Kidney tubule cell (primary cell): ENCODE results near the gene SUCO.

Source experiments
- DNase-seq: peaks from one replicate; pipeline ENCODE4 v3.0.0-alpha.2; 2018; ENCODE audit warnings: low spot score

The SUCO gene

DNA sequence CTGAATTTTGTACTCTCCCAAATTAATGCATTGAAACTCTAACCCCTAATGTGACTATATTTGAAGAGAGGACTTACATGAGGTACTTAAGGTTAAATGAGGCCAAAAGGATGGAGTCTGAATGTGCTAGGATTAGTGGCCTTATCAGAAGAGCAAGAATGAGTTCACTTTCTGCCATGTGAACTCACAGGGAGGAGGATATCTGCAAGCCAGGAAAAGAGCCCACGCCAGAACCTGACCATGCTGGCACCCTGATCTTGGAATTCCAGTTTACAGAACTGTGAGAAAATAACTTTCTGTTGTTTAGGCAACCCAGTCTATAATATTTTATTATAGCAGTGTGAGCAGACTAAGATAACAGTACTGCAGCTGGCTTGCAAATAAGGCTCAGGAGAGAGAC is 113.7 kb downstream of the SUCO start:
- DNase-seq = no peak

- DNase-seq = no peak
These were observed 114.2 kb downstream of the SUCO start for GRCh38 chr1:172647110-172647564.

- DNase-seq = no peak
These were observed 115.0 kb downstream of the SUCO start for GRCh38 chr1:172647987-172648386.

DNA sequence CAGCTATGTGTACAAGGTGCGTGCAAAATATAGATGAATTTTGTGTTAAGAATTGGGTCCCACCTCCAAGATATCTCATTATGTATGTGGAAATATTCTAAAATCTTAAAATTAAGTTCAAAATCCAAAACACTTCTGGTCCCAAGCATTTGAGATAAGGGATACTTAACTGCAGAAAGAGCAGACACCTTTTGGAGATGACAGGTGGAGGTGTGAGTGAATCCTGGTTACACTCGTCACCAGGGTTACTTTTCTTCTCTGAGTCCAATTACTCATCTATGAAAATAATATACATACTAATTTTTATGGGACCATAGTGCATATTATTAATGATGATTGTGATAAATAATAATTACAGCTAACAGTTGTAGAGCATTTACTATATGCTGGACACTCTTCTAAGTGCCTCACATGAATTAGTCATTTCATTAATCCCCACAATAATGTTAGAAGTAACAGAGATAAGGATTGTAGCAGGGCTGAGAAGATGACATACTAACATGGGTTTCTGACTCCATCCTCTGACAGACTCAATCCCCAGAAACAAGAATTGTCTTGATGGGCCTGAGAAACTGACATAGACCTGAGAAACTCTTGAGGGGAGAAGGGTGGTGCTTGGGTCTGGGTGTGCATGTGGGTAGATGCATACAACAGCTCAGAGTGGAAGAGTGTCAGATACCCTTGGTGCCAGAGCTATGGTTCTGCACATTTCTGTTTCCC is 117.7 kb downstream of the SUCO start:
- peak; percentile 22 for DNase-seq

DNA sequence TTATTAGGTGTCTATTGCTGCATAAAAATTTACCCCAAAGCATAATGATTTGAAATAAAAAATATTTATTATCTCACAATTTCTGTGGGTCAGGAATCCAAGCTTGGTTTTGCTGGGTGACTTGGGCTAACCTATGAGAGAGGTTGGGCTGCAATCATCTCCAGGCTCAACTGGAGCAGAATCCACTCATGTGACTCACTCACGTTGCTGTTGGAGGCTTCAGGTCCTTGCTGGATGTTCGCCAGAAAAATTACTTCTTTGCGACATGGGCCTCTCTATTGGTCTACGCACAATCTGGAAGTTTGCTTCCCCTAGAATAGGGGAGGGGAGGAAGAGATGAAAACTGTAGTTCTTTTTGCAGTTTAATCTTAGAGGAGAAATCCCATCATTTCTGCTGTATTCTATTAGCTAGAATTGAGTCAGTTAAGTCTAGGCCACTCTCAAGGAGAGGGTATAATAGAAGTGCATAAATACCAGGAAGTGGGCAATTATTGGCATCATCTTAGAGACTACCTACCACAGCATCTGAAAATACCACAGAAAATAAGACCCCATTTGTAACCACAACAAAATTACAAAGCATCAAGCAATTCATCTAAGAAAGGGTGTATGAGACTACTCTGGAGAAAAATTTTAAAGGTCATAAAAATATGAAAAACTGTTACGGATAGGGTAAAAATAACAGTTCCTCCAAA is 120.2 kb downstream of the SUCO start:
- DNase-seq = peak; percentile 73

DNA sequence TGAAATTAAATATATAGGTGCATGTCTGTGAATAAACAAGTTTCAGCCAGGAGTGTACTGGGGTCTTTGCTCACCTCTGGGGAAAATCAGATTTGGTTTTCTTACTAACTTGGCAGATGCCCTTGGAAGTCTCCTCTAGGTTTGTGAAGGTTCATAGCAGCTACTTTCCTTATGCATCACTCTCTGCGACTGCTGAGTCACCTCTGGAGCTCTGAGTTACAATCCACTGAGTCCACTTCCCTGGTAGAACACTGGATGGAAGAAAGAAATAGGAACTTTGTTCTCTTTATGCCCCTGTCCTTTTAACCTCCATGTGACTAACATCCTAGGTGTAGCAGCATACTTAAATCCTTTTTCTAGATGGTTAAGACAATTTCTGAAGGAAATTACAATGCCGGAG is 121.6 kb downstream of the SUCO start:
- peak; percentile 89 for DNase-seq

GRCh38 chr1:172656576-172656975 is 123.6 kb downstream of the SUCO start:
- DNase-seq = no peak

GRCh38 chr1:172657586-172657985 is 124.6 kb downstream of the SUCO start:
- DNase-seq = no peak

- DNase-seq = no peak
These were observed 126.0 kb downstream of the SUCO start, which contains the start of gene FASLG for GRCh38 chr1:172658871-172659453. FASLG (plus strand) TSS chr1:172659103; CDS start chr1:172659202, 99 bp downstream.

GRCh38 chr1:172661107-172661506 is 128.2 kb downstream of the SUCO start:
- DNase-seq = no peak
